ENCODE measurements around the gene SLC36A1.

DNA sequence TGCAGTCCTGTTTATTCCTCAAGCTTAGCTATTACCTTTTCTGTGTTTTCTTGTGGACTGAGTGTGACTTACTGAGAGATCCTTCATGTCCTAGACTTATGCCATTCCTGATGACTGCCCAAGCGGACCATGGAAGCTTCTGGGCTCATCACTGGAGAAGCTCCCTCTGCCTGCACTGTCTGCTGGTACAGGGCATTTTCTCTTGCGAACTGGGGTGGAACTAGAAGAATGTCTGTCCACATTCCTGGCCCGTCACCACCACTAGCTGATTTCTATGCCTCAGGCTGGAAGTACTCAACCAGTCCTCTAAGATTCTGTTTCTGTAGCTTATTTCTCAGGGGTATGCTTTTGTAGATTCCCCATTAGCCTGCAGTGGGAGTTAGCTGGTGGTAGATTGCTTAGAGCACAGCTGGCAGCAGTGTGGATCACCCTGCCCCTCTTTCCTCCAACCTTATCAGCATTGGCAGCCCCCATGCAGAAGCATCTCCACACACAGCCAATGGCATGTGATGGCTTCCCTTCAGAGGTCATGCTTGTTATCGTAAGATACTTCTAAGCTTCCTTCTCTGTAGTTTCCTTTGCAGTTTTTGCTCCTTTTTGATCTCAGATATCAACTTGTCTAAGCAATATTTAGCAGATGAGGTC is 12.4 kb downstream of the SLC36A1 start:
- TF ChIP-seq CTCF (IDR thresholded peaks at IDR 0.05), result no peak
- TF ChIP-seq POLR2A (IDR thresholded peaks at IDR 0.05), result no peak

All from ovary (tissue), 3 donors.